ENCODE results near the gene LIN7B. TPM values are rescaled to one million over a fixed set of nuclear protein-coding genes. Genes with fewer than 3 reads are reported as not detected.

LIN7B gene
- total and polyA plus RNA-seq, 2 experiments from 2014 or later: 1.2 to 10.5 TPM

GRCh38 chr19:49104229-49104864 lies 9.8 kb upstream of the LIN7B start (continued):
- TF ChIP-seq, protein P1, sequence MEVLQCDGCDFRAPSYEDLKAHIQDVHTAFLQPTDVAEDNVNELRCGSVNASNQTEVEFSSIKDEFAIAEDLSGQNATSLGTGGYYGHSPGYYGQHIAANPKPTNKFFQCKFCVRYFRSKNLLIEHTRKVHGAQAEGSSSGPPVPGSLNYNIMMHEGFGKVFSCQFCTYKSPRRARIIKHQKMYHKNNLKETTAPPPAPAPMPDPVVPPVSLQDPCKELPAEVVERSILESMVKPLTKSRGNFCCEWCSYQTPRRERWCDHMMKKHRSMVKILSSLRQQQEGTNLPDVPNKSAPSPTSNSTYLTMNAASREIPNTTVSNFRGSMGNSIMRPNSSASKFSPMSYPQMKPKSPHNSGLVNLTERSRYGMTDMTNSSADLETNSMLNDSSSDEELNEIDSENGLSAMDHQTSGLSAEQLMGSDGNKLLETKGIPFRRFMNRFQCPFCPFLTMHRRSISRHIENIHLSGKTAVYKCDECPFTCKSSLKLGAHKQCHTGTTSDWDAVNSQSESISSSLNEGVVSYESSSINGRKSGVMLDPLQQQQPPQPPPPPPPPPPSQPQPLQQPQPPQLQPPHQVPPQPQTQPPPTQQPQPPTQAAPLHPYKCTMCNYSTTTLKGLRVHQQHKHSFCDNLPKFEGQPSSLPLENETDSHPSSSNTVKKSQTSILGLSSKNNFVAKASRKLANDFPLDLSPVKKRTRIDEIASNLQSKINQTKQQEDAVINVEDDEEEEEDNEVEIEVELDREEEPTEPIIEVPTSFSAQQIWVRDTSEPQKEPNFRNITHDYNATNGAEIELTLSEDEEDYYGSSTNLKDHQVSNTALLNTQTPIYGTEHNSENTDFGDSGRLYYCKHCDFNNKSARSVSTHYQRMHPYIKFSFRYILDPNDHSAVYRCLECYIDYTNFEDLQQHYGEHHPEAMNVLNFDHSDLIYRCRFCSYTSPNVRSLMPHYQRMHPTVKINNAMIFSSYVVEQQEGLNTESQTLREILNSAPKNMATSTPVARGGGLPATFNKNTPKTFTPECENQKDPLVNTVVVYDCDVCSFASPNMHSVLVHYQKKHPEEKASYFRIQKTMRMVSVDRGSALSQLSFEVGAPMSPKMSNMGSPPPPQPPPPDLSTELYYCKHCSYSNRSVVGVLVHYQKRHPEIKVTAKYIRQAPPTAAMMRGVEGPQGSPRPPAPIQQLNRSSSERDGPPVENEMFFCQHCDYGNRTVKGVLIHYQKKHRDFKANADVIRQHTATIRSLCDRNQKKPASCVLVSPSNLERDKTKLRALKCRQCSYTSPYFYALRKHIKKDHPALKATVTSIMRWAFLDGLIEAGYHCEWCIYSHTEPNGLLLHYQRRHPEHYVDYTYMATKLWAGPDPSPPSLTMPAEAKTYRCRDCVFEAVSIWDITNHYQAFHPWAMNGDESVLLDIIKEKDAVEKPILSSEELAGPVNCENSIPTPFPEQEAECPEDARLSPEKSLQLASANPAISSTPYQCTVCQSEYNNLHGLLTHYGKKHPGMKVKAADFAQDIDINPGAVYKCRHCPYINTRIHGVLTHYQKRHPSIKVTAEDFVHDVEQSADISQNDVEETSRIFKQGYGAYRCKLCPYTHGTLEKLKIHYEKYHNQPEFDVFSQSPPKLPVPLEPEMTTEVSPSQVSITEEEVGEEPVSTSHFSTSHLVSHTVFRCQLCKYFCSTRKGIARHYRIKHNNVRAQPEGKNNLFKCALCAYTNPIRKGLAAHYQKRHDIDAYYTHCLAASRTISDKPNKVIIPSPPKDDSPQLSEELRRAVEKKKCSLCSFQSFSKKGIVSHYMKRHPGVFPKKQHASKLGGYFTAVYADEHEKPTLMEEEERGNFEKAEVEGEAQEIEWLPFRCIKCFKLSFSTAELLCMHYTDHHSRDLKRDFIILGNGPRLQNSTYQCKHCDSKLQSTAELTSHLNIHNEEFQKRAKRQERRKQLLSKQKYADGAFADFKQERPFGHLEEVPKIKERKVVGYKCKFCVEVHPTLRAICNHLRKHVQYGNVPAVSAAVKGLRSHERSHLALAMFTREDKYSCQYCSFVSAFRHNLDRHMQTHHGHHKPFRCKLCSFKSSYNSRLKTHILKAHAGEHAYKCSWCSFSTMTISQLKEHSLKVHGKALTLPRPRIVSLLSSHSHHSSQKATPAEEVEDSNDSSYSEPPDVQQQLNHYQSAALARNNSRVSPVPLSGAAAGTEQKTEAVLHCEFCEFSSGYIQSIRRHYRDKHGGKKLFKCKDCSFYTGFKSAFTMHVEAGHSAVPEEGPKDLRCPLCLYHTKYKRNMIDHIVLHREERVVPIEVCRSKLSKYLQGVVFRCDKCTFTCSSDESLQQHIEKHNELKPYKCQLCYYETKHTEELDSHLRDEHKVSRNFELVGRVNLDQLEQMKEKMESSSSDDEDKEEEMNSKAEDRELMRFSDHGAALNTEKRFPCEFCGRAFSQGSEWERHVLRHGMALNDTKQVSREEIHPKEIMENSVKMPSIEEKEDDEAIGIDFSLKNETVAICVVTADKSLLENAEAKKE (CRISPR knock-in tag; IDR thresholded peaks at IDR 0.05): no peak
- no peak for TF ChIP-seq JUNB (IDR thresholded peaks at IDR 0.05; ENCODE audit: unreplicated experiment)

- peaks cover 20% of the 10 kb centered on the region for H3K27me3 Mint-ChIP-seq (ENCODE audit: insufficient read depth, low read depth, poor library complexity)
- peak overlapping the region; percentile 90 for H3K27ac Mint-ChIP-seq
- H3K4me2 ChIP-seq: no peak overlapping the region
- H3K27ac ChIP-seq (ENCODE audit: low read depth): peak overlapping the region; percentile 32; the same call in 1 of the 2 replicates
- no peaks in the 10 kb centered on the region for H3K9me2 ChIP-seq (ENCODE audit: insufficient read depth)
- H3K4me1 Mint-ChIP-seq: peaks cover 18% of the 10 kb centered on the region
- peak; percentile 81 for ATAC-seq
- peaks cover 30% of the 10 kb centered on the region; the same call in 1 of the 2 replicates for H4K20me1 ChIP-seq (replicated peaks; ENCODE audit: insufficient read depth)
- no peaks in the 10 kb centered on the region; the same call in 1 of the 2 replicates for H3K4me1 ChIP-seq (ENCODE audit: insufficient read depth)
- H3K36me3 ChIP-seq (ENCODE audit: insufficient read depth): 0 out of 2 replicates have a peak, but pooled peaks cover 10% of the 10 kb centered on the region
- peak overlapping the region; percentile 11; the same call in 1 of the 3 replicates for H3K4me3 Mint-ChIP-seq
- H3K4me3 ChIP-seq: no peak overlapping the region
- peaks cover 39% of the 10 kb centered on the region for H3F3A ChIP-seq (replicated peaks; ENCODE audit: low read depth)
- H2AFZ ChIP-seq: no peak overlapping the region
- H3K36me3 Mint-ChIP-seq (ENCODE audit: low read depth): peaks cover 69% of the 10 kb centered on the region
- peak; percentile 81 for DNase-seq (ENCODE audit: low spot score)
- H3K79me2 ChIP-seq (replicated peaks; ENCODE audit: insufficient read depth): no peaks in the 10 kb centered on the region
- no peaks in the 10 kb centered on the region for H3K27me3 ChIP-seq (ENCODE audit: insufficient read depth)
- no peaks in the 10 kb centered on the region; the same call in 1 of the 3 replicates for H3K9me3 Mint-ChIP-seq
- TF ChIP-seq ZNF114 (CRISPR knock-in tag; IDR thresholded peaks at IDR 0.05): no peak
- TF ChIP-seq ZNF331 (CRISPR knock-in tag; IDR thresholded peaks at IDR 0.05; ENCODE audit: low read depth): no peak
- TF ChIP-seq CREB1 (CRISPR knock-in tag; IDR thresholded peaks at IDR 0.05; ENCODE audit: low read depth): no peak
- TF ChIP-seq, protein P1 (CRISPR knock-in tag; IDR thresholded peaks at IDR 0.05): no peak
- TF ChIP-seq ETS1 (IDR thresholded peaks at IDR 0.05): no peak
- no peak for TF ChIP-seq POLR2AphosphoS5 (IDR thresholded peaks at IDR 0.05; ENCODE audit: low read depth)
Measured at GRCh38 chr19:49106648-49107135, 7.5 kb upstream of the LIN7B start.

Measured in GM23338 (cell line).